Amniotic epithelial cell (primary cell): Measurements from ENCODE around the gene CDK5RAP2.
"Not testable (repeated sequence)": the region's sequence is repeated elsewhere in the genome, so short reads cannot be mapped to it uniquely, and the experiment has no call there.

ENCODE experiments used
- DNase-seq: peaks from one replicate; pipeline ENCODE4 v3.0.0-alpha.2; 2010; ENCODE audit warnings: low read depth

CDK5RAP2 gene

DNA sequence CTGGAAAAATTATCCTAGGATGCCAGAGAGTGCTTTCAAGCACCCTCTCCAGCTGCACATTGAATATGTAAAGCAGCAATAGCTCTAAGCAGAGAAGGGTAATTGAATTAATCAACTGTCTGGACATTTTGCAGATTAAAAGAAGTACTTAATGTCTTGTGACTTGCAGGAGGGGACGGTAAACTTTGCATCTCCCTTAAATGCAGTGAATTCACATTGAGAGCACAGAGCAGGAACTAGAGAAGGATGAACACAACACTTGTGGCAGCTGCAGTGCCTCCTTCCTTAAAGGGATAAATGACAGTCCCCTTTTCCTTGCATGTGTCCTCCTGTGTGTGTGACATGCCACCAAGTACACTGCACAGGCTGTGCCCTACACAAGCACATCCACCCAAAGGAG is 7.4 kb upstream of the CDK5RAP2 start:
- no peak for DNase-seq

DNA sequence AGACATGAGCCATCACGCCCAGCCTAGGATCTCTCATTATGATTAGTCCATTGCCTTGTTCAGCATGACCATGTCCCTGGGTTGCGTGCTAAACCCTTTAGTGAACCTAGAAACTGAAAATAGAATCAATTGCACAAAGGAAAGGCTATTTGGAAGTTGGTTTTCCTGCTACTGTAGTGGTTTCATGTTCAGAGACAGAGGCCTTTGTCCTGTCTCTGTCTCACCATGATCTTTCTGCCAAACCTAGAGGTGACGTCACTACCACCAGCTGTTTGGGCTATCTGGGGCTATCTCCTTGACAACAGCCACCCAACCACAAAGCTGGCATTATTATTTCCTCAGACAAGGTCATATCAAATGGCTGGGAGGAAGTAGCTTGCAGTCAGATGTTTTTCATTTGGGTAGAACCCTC is 4.0 kb upstream of the CDK5RAP2 start:
- DNase-seq: peak; percentile 72

DNA sequence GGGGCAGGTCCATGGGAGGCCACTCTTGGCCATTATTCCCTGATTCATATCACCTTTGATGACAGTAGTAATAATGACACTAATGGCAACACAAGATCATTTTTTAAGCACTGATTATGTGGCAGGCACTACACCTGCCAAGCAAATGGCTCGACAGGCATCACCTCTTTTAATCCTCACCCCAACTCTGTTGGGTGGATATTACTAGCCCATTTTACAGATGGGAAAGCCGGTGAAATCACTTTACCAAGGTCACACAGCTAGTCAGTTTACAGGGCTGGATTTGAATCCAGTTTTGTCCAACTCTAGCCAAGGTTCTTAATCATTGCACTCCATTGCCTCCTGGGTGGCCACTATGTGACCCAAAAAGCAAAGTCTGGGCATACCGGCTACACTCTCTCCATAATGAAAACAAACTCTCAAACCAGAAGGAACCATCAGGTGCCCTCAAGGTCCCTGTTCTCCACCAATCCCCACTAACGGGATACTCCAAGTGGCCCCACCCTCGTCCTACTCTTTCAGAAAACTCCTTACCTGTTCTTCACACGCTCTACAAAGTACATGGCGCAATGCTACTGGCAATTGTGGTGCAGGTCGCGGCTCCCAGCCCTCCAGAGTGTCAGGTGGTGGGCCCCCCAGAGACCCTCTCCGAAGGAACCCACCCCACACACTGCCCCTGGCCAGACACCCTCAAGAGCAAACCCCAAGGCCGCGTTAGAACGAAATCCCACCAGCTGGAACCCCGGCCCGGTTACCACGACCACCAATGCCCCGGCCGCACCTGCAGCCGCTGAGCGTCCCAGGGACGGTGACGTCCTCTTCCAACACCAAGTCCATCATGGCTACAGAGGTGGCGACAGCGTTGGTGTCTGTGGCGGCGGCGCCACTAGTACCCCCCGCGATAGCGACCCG is 572 bp downstream of the CDK5RAP2 start:
- no peak for DNase-seq

DNA sequence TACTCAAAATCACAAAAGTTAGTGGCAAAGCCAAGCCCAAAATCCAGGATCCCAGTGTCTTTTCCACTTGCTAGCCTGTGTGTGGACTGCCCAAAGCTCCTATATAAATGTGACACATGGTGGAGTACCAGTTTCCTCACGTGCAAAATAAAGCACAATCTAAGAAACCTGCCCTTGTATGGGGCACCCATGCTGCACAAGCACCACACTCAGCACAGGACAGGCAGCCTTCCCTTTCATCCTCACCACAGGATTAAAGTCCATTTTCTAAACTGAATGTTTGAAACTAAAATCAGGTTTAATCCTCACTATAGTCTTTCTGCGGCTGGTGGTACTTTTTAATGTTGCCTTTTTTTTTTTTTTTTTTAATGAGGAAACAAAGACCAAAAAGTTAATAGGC is 5.5 kb downstream of the CDK5RAP2 start:
- DNase-seq: no peak

DNA sequence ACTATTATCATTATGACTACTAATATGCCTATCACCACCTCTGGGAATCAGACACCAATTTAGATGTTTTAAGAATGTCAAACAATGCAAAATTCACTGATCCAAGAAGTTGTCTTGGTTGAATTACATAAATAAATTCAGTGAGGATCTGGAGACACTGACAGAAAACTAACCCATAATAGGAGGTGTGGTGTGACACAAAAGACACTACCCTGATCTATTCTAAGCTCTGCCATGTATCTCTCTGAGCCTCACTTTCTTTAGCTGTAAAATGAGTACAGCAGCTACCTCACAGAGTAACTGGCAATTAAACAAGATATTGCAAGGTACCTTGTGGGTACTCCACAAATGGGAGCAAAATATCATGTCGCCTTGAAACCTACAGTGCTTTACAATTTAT is 7.5 kb downstream of the CDK5RAP2 start:
- DNase-seq: no peak

DNA sequence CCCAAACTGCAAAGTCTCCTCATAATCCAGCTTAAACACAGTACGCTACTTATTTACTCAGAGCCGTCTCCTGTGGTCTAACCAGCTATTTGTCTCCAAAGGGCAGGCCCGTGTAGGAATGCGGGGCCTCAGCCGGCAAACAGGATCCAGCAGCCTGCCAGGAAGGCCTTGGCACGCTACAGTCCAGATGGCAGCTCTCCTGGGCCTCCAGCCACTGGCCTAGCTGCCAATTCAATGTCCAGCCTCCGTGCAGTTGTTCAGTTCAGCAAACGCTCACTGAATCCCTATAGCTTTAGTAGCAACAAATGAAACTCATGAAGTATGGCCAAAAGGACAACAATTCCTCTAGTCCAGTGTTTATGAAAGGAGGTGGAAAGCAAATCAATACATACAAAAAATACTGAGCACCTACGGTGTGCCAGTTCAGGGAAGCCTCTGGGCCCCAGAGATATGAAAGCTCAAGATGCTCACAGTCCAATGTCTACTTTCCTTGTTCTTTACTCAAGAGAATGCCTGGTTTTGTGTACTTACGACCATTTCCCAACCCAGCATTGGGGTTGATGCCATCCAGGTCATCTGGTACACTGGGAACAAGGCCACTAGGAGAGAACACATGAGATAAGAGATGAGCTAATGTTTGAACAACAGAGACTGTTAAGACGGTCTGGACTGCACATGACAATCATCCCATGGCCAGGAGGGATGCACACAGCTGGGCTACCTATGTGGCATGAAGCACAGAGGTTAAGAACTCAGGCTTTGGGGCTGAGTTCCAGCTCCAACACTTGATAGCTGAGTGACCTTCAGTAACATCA is 8.3 kb downstream of the CDK5RAP2 start:
- peak; percentile 91 for DNase-seq

DNA sequence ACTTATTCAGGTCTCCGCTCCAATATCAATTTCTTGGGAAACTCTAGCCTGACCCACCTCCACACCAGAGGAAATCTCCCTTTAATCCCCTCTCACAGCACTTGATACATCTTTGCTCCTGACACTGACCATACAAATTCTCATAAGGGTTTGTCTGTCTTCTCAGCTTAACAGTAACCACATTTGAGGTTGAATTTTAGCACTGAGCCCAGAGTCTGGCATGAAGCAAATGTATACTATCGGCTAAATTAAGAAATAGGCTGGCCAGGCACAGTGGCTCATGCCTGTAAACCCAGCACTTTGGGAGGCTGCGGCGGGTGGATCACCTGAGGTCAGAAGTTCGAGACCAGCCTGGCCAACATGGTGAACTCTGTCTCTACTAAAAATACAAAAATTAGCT is 9.7 kb downstream of the CDK5RAP2 start:
- peak; percentile 25 for DNase-seq

DNA sequence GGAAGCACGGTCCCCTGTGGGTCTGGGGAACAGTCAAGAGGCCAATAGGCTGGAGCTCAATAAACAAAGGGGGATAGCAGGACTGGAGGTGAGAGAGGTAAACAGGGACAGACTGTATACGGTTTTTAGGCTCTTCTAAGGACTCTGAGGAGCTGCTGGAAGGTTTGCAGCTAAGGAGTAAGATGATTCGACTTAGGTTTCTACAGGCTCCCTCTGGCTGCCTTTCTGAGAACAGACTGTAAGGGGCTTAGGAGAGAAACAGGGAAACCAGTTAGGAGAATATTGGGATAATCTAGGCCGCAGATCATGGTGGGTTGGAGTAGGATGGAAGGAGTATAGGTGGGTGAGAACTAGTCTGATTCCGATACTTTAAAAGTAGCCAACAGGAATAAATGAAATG is 10.4 kb downstream of the CDK5RAP2 start:
- no peak for DNase-seq

DNA sequence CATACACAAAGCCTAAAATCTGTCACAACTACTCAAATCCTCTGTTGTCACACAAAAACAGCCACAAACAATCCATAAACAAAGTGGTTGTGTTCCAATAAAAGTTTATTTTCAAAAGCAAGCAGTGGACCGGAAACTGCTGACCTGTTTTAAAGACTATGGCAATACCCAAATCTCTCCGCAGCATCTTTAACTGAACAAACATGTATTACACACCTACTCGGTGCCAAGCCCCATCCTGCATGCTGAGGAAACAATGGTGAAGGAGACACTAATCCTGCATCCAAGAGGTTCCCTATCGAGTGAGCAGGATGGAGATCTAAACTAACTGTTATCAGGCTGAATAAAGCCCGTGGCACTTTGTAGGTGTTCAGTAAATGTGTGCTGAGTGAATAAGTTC is 11.2 kb downstream of the CDK5RAP2 start:
- no peak for DNase-seq

DNA sequence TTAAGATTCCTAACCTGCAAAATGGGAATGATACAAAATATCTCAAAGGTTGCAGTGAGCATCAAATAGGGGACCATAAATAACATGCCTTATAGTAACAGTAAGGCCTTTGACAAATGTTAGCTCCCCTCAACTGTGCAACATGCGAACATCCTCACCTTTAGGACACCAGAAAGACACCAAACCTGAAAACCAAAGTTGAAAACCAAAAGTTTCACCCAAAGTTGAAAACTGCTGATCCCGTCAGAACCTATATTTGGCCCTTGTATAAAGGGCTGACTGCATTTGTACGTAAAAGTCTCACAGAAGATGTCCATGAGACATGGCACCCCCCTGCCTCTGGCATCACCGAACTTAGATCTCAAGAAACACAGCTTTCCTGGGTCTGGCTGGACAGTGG is 12.1 kb downstream of the CDK5RAP2 start:
- DNase-seq: no peak

DNA sequence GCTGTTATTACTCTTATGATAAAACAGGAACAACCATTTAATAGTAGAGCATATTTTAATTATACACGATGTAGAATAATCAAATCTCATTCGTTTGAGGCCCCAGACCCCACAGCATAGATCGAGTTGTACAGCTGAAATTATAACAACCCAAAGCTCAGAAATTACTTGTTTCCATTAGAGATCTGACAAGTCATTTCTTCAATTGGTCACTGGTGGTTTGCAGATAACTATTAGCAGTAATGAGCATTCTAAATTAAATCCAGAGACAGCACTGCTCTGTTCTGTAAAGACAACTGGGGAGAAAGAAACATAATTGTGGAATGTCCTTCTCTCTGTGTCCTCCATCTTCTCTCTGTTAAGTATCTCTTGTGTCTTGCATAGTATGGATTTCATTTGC is 12.9 kb downstream of the CDK5RAP2 start:
- DNase-seq: no peak

DNA sequence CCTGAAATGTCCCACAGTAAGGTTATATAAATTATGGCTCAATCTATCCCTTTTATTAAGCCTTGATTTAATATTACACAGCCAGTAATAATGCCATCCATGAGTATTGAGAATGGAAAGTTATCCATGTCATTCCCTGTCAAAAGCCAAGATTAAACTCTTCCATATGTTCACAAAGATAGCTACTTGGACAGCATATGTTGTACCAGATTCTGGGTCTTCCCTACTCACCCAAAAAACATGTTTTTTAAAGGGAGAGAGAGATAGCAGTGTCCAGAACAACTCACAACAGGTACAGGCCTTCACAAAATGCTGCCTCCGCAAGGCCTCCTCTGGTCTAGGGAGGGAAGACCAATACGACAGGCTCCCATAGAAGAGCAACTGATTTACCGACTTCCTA is 15.4 kb downstream of the CDK5RAP2 start:
- no peak for DNase-seq

DNA sequence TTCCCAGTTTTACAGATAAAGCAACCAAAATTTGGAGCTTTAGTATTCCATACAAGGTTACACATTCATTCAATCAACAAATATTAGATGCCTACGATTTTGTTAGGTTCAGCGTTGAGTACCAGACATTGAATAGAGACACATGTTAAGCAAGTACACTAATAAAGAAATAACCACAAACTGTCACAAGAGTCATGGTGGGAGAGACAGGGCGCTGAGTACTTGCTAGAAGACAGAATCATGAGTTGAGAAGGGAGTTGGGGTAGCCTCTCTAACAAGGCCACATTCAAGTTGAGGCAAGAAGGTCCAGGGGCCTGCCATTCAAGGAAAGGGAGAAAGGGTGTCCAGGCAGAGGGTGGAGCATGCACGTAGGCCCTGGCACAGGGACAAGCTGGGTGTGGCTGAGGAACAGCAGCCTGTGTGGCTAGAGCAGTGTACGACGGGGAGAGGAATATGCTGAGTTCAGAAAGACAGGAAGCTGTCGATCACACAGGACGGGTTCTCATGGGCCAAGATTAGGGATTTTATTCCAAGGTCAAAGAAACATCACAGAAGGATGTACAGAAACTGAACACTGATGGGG is 17.0 kb downstream of the CDK5RAP2 start:
- no peak for DNase-seq

DNA sequence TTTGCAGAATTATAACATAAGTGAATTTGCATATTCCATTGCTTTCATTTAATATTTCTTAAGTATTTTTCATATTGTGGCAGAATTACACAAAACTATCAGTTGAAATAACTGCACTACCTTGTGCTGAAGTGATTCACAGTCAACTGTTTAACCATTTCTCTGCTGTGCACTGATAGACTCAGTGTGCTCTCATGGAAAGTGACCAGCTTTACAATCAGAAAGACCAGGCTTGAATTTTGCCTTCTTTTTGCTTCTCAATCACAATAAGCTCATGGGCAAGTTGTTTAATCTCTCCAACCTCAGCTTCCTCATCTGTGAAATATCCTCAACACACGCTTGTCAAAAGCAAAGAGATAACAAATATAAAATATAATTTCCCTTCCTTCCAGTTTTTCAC is 18.3 kb downstream of the CDK5RAP2 start:
- DNase-seq: no peak

DNA sequence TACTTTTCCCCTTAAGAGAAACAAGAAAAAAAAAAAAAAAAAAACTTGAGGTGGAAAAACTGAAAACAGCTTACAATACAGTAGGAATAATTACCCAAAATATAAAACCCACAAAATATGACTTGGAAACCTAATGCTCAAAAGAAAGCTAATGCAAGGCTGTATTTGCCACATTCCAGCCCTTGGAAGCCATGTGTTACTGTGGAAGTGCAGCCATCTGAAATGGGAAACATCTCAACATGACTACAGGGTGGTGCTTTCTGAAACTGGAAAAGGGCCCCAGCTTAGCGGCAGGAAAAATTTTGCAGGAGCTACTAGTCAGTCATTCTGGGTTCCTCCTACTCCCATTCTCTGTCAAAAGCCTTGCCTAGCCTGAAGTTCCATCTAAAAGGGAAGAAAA is 20.4 kb downstream of the CDK5RAP2 start:
- DNase-seq: no peak

DNA sequence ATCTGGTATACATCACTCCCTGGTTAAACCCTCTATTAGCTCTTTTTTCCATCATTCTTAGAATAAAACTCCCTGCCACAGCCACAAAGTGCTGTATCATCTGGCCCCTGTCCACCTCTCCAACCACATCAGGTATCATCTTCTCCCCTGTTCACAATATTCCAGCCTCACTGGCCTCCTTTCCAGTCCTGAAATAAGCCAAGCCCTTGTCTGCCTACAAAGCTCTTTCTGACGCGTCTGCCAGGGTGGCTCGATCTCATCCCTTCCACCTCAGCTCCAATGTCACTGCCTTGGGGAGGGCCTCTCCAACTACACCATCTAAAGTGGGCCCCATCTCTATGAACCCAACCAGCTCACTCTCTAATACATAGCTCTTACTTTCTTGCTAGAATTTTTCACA is 21.5 kb downstream of the CDK5RAP2 start:
- DNase-seq: no peak

DNA sequence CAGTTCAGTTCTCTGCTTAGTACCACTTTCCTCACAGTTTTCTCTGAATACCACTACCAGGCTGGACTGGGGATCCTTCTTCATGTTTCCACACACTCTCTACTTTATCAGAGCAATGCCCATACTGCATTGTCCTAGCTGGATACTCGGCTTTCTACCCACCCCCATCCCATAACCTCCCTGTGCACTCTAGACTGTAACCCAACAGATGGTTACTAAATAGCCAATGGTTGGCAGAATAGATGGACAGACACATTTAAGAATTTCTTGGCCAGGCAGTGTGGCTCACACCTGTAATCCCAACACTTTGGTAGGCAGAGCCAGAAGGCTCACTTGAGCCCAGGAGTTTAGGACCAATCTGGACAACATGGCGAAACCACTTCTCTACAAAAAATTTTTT is 22.8 kb downstream of the CDK5RAP2 start:
- no peak for DNase-seq

DNA sequence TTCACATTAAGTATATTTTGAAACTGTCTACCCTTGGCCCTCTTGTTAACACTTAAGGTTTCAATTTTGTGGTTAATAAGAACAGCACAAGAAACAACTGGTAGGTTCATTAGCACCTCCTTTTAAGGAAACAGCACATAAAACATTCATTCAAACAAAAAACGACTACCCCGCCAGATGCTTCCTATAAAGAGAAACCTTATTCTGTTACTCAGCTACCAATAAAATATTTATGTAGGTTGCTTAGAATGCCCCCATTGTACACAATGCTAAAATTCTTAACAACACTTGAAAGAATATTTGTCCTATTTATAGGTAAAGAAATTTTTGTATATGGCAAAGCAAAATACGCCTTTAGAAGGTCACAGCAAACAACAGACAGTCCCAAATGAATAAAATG is 23.2 kb downstream of the CDK5RAP2 start:
- no peak for DNase-seq

DNA sequence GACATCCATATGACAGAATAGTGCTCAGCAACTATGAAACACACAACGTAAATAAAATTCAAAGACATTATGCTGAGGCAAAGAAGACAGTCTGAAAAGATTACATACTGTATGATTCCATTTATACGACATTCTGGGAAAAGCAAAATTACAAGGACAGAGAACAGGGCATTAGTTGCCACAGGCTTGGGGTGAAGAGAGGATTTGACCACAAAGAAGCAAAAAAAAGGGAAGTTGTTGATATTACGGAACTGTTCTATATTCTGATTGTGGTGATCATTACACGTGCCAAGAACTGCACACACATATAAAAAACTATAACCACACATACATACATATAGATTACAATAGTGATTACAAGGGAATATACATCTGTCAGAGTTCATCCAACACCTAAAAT is 24.1 kb downstream of the CDK5RAP2 start:
- no peak for DNase-seq

DNA sequence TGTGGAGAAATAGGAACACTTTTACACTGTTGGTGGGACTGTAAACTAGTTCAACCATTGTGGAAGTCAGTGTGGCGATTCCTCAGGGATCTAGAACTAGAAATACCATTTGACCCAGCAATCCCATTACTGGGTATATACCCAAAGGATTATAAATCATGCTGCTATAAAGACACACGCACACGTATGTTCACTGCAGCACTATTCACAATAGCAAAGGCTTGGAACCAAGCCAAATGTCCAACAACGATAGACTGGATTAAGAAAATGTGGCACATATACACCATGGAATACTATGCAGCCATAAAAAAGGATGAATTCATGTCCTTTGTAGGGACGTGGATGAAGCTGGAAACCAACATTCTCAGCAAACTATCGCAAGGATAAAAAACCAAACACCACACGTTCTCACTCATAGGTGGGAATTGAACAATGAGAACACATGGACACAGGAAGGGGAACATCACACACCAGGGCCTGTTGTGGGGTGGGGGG is 27.7 kb downstream of the CDK5RAP2 start:
- DNase-seq: not testable (repeated sequence)

DNA sequence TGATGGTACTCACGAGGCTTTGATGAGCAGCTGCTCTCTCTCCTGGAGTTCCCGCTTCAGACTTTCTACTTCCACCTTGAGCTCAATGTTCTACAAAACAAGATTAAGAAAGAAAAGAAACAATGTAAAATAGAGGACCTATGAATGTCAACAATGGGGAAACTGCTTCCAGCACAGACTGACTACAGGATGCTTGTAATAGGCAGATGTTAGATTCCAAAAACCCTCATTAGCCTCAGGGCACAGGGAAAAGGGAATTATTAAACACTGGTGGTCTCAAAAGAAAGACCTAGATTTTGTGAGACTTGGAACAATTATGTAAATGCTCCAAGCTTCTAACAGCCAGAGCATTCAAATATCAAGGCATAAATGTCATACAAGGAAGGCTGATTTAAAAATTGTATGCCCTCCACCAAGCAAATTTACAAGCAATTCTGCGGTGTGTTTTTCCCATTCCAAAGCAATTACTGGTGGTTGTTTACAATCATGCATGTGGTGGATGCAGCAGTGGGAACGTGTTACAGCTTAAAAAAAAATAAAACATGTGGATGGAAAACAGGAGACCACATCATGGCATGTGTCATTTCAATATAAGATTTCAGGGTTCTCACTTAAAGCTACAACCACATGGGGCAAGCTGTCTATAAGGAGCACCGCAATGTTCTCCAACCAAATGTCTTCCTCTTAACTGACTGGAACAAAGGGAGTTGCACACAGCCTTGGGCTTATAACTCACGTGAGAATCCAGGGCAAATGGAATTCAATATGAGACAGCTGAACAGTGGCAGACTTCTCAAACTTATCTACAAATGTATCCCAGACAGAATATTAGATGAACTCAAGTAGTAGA is 34.0 kb downstream of the CDK5RAP2 start:
- DNase-seq: no peak

DNA sequence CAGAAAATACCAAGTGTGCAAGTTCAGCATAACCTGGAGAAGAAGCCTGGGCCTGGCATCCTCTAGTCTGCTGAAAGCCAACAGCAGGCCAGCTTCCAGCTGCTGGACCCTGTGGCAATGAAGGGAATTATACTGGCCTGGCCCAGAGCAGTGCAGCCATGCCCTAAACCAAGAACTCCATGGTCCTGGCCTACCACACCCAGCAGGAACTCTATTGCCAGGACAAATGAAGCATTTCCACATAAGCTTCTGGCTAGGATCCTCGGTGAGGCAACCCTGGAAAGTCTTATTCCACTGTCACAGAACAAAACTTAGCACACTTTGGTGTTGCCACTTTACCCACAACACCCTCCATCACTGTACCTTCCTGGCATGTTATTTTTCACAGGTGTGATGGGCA is 35.5 kb downstream of the CDK5RAP2 start:
- no peak for DNase-seq
